ENCODE results near the gene CCDC177. TPM values are rescaled to one million over a fixed set of nuclear protein-coding genes. Genes with fewer than 3 reads are reported as not detected.

Gene CCDC177
- total RNA-seq, 4 donors from 2014 or later, result 0.22 TPM; not detected in 3

GRCh38 chr14:69580009-69580577 lies 5.4 kb upstream of the CCDC177 start:
- no peak for TF ChIP-seq POLR2A (IDR thresholded peaks at IDR 0.05)
- peak in 5 of 6 experiments; percentile 21 to 58 (median 30) for TF ChIP-seq CTCF (IDR thresholded peaks at IDR 0.05)
- Histone ChIP-seq H3K36me3 (no peaks in the 10 kb centered on the region), H3K9me3 (no peaks in the 10 kb centered on the region), H3K4me1 (peaks cover 5 to 27% (median 5%) of the 10 kb centered on the region in 3 donors), H3K4me3 (no peak overlapping the region), H3K27me3 (peaks cover 0 to 34% (median 0%) of the 10 kb centered on the region in 4 donors), H3K27ac (peak overlapping the region in 3 of 4 donors; percentile 19 to 77 (median 39))
- WGBS, 2 donors, result 20 to 23% methylated on average over 4 to 5 of the region's 7 CpGs
- no peak for DNase-seq
- intact Hi-C loops (cut with DNase I), result no loop called here

- Histone ChIP-seq H3K27me3 (peaks cover 0 to 41% (median under 1%) of the 10 kb centered on the region in 4 donors), H3K36me3 (no peaks in the 10 kb centered on the region), H3K4me1 (peaks cover 7 to 26% (median 7%) of the 10 kb centered on the region in 3 donors), H3K9me3 (no peaks in the 10 kb centered on the region), H3K4me3 (no peak overlapping the region), H3K27ac (peak overlapping the region in 3 of 4 donors; percentile 19 to 77 (median 52))
- 86 to 92% methylated on average over 2 of the region's 2 CpGs for WGBS, 2 donors
- intact Hi-C loops (cut with DNase I), result loop anchor here (5.0 kb wide), 1 partner anchor 42 kb away; no protein-coding TSS in a partner anchor
- no peak for DNase-seq
- TF ChIP-seq POLR2A (IDR thresholded peaks at IDR 0.05) (no peak), CTCF (IDR thresholded peaks at IDR 0.05) (no peak)
These were observed 4.8 kb upstream of the CCDC177 start for GRCh38 chr14:69579476-69579875.

GRCh38 chr14:69574954-69575295 lies 254 bp upstream of the CCDC177 start:
- intact Hi-C loops (cut with DNase I), result loop anchor here (5.0 kb wide), 1 partner anchor 38 kb away; no protein-coding TSS in a partner anchor
- peak overlapping the region in 2 of 4 donors; percentile 34 to 66 for H3K4me3 ChIP-seq
- no peaks in the 10 kb centered on the region for H3K36me3 ChIP-seq
- no peak overlapping the region for H3K27ac ChIP-seq
- H3K9me3 ChIP-seq, result no peaks in the 10 kb centered on the region
- TF ChIP-seq POLR2A (IDR thresholded peaks at IDR 0.05) (no peak), CTCF (IDR thresholded peaks at IDR 0.05) (no peak)
- peaks cover 24 to 49% (median 30%) of the 10 kb centered on the region in 3 donors for H3K4me1 ChIP-seq
- 24 to 25% methylated on average over 4 to 5 of the region's 5 CpGs for WGBS, 2 donors
- peaks cover 14 to 86% (median 16%) of the 10 kb centered on the region in 4 donors for H3K27me3 ChIP-seq
- no peak for DNase-seq

GRCh38 chr14:69573831-69574262 lies 824 bp downstream of the CCDC177 start:
- H3K9me3 ChIP-seq, result no peaks in the 10 kb centered on the region
- peaks cover 14 to 97% (median 18%) of the 10 kb centered on the region in 4 donors for H3K27me3 ChIP-seq
- WGBS, 2 donors, result 3% methylated on average over 10 to 14 of the region's 15 CpGs
- TF ChIP-seq POLR2A (IDR thresholded peaks at IDR 0.05) (no peak), CTCF (IDR thresholded peaks at IDR 0.05) (no peak)
- H3K4me1 ChIP-seq, result peaks cover 23 to 40% (median 25%) of the 10 kb centered on the region in 3 donors
- no peak overlapping the region for H3K27ac ChIP-seq
- intact Hi-C loops (cut with DNase I), result no loop called here
- no peak for DNase-seq
- H3K4me3 ChIP-seq, result peak overlapping the region in 2 of 4 donors; percentile 34 to 66
- H3K36me3 ChIP-seq, result no peaks in the 10 kb centered on the region

- WGBS, 2 donors, result 0 to 14% methylated on average over 1 to 6 of the region's 51 CpGs
- TF ChIP-seq POLR2A (IDR thresholded peaks at IDR 0.05) (no peak), CTCF (IDR thresholded peaks at IDR 0.05) (no peak)
- peak overlapping the region in 2 of 4 donors; percentile 13 to 66 for H3K4me3 ChIP-seq
- H3K4me1 ChIP-seq, result peaks cover 23 to 40% (median 25%) of the 10 kb centered on the region in 3 donors
- H3K9me3 ChIP-seq, result no peaks in the 10 kb centered on the region
- H3K27me3 ChIP-seq, result peaks cover 14 to 99% (median 18%) of the 10 kb centered on the region in 4 donors
- no peak overlapping the region for H3K27ac ChIP-seq
- DNase-seq, result no peak
- no peaks in the 10 kb centered on the region for H3K36me3 ChIP-seq
- intact Hi-C loops (cut with DNase I), result no loop called here
These were observed 1.4 kb downstream of the CCDC177 start for GRCh38 chr14:69573205-69573830.

Data from esophagus squamous epithelium (tissue), 5 donors.